HG03354 (cell line): ENCODE results near the gene AGPAT2.
"Not testable (repeated sequence)": the region's sequence is repeated elsewhere in the genome, so short reads cannot be mapped to it uniquely, and the experiment has no call there.

Experiments used
- ATAC-seq: cut with Tn5 transposase; IDR thresholded peaks from one replicate; pipeline ENCODE4 v1.9.1; 2021; ENCODE audit warnings: mild to moderate bottlenecking; ENCODE audit not compliant: unreplicated experiment, poor library complexity, severe bottlenecking

Gene AGPAT2

DNA sequence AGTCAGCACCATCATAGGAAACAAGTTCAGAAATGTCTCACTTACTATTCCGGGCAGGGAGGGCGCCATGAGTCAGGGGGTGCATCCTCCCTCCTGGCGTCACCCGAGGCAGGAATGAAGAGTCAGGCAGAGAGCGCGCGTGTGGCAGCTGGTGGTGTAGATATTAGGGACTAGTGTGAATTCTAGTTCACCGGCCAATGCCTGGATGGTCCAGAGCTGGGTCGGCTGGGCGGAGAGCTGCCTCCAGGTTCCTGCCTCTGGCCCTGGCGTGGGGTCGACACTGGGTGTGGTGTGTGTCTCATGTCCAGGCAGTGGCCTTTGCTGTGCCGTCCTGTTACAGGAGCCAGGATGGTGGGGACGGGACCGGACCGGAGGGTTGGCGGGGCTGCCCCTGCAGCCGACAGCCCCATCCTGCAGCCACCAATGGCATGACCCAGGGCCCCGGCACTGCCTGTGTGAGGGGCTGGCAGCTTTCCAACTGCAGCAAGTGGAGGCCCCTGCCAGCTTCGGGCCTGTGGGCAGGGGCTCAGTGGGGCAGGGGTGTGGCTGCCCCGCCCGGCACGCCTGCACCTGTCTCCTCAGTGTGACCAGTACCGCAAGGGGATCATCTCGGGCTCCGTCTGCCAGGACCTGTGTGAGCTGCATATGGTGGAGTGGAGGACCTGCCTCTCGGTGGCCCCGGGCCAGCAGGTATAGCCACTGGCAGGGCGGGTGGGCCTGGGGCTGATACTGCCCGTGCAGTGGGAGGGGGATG is 34.3 kb upstream of the AGPAT2 start:
- no peak for ATAC-seq

DNA sequence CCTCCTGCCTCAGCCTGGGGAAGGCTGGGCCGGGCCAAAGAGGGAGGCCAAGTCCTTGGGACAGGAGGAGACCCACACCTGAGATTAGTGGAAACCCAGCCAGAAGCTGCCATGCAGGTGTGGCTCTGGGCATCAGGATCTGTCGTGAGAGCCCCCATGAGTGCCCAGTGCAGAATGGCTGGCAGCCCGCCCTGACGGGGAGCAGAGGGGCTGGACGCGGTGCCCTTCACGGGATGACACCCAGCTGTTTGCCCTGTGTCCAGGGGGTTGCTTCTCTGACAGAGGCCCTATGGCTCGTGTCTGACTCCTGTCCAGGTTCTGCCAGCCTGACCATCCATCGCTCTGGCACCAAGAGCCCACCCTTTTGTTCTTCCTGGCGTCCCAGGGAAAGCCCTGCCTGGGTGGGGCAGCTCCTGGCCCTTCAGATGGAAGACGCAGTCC is 33.7 kb upstream of the AGPAT2 start:
- no peak for ATAC-seq

DNA sequence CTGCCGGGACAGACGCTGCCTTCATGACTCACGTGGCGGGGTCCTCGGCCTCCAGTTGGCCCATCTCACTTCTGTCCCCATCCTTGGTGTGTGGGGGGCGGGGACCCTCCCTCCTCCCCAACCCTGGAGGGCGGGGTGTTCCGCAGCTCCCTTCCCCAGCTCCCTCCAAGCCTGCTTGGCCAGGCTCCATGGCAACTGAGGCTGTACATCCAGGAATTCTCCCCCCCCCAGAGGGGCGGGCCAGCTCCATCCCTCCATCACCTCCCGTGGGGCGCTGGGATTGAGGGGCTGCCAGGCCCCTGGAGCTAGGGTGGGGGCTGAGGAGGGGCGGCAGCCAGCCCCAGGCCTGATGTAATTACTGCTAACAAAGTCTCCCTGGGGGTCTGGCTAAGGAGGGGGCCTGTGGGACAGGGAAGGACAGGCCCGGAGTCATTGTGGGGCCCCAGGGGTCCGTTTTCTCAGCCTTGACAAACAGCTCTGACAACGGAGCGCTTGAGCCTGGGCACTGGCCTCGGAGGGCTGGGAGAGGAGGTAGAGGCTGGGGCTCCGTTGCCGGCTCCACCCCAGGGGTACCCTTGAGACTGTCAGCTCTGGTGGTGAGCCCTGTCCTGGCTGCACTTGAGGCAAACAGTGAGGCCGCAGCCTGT is 33.1 kb upstream of the AGPAT2 start:
- ATAC-seq, result no peak

DNA sequence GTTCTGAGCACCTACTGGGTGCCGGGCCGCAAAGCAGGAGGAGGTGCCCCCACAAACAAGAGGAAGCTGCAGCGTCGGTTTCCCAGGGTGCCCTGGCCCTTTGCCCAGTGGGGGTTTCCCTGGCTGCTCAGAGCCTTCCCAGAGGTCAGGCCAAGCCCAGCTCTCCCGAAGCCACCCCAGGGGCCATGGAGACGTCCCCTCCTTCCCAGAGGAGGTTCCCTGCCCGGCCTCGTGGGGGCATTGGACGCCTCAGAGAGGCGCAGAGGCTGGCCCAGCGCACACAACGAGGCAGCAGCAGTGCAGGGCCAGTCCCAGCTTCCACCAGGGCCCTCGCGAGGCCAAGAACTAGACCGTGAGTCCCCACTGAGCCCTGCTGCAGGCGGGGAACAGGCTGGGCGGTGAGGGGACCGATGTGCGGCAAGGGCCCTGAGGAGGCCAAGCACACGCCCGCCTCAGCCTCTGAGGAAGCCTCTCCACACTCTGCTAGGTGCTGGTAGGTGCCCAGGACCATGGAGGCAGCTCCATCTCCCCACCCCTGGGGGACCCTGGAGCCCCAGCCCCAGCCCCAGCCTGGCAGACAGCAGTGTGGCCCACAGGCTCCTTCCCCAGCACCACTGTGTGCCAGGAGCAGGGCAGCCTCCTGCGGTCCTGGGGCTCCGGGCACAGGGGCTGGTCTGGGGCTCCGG is 32.1 kb upstream of the AGPAT2 start:
- ATAC-seq, result no peak

DNA sequence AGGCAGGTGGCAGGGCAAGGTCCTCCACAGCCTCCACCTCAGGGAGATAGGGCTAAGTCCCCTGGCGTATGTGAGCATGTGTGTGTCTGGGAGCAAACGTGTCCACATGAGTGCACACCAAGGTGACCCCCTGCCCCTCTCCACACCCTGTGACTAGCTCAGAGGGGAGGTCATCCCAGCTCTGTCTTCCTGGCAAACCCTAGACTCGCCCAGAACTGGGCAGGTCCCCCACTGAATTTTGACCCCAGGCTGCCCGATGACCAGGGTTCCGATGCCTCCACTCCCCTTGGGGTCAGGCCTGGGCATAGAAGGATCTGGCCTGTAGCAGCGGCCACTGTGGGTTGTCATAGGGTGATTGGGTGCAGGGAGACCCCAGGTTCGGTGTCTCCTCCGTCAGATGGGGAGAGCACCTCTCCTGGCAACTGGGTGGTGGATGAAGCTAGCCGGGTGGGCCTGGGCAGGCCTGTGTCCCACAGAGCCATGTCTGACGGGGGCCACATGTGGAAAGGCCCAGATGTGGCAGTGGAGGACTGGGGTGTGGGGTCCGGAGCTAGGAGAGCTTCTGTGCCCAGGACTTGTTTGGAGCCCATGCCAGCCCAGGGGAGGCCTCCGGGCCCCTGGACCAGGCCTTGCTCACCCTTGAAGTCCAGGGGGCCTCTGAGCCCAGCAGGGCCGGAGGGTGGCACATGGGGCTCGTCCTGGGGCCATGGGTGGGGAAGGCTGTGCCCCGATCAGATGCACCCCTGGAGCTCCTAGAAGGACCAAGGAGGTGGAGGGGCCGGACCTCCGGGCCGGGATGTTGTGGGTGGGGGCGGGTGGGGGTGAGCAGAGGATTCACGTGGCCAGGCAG is 31.3 kb upstream of the AGPAT2 start:
- no peak for ATAC-seq

DNA sequence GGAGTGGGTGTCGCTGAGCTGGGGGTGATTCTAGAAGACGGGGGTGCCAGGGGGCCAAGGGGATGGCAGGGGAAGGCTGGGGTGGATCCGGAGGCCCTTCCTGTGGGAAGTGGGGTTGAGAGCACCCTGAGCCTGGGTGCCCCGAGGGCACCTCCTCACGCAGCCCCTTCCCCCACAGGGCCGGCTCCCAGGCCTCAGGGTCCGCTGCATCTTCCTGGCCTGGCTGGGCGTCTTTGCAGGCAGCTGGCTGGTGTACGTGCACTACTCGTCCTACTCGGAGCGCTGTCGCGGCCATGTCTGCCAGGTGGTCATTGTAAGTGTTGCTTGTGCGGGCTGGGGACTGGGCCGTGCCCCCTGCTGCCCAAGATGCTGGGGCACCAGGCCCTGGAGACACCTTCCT is 30.1 kb upstream of the AGPAT2 start:
- ATAC-seq, result no peak

DNA sequence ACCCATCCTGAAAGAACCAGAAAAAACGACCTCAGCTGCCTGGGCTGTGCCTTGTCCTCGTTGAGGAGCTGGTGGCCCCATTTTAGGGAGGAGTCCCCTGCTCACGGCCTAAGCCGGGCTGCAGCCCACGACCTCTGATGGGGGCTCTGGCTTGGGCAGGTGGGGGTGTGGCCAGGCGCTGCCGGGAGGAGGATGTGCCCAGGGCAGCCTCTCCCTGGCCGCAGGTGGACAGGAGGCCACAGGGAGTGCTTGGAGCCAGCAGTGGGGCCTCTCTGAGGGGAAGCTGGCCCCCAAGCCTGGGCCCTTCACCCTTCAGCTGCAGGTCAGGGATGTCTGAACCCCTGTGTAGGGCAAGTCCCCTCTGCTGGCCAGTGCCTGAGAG is 27.6 kb upstream of the AGPAT2 start:
- ATAC-seq, result no peak

DNA sequence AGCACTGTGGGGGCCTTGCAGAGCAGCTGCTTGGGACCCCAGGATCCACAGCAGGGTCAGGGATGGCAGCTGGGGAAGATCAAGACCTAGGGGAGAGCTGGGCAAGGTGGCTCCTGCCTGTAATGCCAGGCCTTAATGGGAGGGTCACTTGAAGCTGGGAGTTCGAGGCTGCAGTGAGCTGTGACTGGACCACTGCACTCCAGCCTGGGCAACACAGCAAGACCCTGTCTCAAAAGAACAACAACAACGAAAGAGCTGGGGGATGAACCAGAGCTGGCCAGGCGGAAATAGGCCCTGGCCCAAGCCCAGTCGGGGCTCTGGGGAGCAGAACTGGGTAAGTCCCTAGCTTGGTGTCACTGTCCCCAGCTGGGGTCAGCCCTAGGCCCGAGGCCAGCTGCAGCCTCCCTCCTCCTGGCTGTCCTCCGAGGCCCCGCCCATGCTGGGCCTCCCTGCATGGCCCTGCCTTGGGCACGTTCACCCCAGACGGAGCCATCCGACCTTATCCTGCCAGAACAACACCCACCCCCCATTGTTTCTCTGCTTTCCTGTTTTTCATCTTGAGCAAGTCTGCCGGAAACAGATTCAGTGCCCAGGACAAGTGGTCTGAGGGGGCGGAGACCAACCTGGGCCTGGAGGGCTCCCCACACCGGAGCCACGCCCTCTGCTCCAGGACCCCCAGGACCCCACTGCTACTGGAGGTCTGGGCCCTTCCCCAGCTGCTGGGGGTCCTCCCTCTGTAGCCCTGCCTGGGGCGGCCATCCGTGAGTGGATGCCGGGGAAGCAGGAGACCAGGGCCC is 27.0 kb upstream of the AGPAT2 start:
- no peak for ATAC-seq

DNA sequence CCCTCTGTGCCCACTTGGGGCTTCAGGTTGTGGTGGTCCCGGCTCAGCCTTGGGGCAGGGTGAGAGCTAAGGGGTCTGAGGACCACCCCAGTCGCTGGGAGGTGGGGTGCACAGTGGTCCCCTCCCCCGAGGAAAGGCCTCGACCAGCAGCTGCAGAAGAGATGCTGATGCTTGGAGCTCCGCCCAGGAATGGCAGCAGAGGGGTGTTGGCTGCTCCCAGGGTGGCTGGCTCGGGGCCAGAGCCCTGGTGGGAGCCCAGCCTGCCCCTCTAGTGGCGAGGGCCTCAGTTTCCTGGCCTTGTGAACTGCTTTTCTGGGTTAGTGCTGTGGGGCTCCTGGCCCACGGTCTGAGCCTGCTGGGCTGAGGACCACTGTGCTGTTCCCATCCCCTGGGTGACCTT is 26.3 kb upstream of the AGPAT2 start:
- ATAC-seq, result no peak

DNA sequence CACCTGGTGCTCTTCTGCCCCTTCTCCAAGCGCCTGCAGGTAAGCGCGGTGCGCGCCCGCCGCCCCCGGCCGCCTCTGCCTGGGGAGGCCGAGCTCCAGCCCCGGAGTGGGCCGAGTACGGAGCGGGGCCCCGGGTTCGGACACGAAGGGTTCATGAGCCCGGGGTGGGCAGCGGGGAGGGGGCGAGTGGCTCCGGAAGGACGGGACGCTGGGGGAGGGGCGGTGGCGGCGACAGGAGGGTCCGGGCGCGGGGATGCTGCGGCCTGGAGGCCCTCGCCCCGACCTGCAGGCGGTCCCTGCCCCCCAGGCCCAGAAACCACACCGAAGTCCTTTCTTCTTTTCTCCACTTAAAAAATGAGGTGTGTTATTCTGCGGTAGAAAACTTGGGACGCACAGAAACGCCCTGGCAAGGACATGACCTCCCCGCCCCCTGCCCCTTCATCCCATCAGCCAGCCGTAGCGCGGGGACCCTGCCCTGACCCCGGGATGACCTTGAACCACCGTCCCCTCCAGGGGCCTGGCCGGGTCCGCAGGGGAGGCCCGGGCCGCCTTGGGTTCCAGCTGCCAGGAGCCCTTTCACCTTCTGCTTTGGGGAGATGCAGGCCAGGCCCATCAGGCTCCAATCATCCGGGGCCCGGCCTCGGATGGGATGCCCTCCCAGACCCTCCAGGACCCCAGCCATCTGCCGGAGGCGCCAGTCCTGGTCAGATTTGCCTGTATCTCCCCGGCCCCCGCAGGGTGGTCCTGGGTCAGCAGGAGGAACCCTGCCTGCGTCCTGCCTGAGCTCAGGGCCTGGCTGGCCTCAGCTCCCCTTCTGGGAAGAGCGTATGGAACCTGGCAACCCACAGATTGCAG is 25.7 kb upstream of the AGPAT2 start:
- no peak for ATAC-seq

DNA sequence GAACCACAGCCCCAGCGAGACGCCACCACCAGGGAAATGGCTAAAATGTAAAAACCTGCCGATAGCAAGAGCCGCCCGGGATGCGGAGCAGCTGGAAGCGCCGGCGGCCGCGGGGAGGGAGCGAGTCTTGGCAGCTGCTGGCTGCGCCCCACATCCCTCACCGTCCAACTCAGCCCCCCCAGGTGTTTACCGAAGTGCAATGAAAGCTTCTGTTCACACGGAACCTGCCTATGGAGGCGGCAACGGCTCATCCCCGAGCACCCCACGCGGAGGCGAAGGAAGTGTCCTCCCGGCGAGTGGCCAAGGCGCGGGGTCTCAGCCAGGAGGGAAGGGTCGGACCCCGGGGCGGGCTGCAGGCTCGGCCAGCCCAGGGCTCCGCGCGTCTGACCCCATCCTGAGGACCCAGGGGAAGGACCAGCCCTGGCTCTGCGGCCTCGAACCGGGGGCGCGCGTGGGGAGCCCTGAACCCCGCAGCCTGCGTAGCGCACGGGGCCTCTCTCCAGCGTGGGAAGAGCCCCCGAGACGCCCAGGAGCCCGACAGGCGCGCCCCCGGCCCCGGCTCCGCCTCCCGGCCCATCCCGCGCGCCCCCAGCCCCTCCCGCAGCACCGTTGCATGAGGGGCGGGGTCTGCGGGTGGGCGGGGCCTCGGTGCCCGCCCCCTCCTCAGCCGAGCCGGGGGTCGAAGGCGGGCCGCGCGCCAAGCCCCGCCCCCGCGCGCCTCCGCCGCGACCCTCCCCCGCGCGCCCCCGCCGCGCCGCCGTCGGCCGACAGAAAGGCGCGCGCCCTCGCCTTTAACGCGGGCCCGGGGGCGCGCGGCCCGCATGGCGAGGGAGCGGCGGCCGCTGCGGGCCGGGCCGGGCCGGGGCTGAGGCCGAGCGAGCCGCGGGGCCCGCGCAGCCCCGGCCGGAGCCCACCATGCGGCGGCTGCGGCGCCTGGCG is 24.8 kb upstream of the AGPAT2 start, which contains the start of gene DIPK1B:
Gene DIPK1B (plus strand): TSS at position 822 of the 939 bp plus-strand sequence. CDS start 94 bp downstream, at position 916.
- ATAC-seq, result no peak

DNA sequence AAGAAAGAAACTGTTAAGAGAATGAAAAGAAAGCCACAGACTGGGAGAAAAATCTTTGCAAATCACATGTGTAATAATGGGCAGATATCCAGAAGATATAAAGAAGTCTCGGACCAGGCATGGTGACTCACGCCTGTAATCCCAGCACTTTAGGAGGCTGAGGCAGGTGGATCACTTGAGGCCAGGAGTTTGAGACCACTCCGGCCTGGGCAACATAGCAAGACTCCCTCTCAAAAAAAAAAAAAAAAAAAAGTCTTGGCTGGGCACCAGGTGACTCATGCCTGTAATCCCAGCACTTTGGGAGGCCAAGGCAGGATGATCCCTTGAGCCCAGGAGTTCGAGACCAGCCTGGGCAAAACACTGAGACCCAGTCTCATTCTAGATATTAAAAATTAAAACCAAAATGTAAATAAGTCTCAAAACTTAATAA is 24.0 kb upstream of the AGPAT2 start:
- ATAC-seq, result not testable (repeated sequence)

DNA sequence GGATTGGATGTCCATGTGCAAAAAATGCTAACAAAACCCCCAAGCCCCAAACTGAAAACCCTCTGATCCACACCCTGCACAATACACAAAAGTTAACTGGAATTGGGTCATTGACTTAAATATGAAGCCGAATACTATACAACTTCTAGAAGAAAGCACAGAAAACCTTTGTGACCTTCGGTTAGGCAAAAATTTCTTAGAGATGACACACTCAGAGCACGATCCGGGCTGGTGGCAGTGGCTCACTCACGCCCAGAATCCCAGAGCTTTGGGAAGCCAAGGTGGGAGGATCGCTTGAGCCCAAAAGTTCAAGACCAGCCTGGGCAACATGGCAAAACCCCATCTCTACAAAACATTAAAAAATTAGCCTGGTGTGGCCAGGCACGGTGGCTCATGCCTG is 23.3 kb upstream of the AGPAT2 start:
- ATAC-seq, result no peak

DNA sequence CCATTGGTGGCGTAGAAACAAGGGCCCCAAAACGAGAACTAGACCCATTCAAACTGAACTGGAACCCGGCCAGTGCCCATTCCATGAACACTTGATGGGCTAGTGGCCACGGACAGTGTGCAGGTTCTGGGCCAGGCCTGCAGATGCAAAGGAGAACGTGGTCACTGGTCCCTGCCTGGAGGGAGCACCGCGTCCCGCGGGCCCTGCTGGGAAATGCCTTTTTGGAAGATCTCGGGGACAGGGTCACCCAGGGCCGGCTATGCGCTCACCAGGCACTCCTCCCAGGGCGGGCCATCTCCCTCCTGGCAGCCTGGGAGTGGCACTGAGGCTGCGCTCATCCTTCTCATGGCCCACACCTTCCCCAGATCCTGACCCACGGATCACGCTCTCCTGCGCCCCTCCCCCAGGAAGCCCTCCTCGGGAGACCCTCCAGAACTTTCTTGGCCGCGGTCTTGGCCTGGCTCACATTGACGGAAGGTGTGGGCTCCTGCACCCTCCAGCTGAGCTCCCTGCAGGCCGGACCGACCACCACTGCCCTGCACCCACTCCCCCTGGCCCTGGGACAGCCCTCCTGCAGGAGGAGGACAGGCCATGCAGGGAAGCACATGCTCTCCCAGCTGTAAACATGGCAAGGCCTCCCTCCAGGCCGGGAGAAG is 22.3 kb upstream of the AGPAT2 start:
- no peak for ATAC-seq

DNA sequence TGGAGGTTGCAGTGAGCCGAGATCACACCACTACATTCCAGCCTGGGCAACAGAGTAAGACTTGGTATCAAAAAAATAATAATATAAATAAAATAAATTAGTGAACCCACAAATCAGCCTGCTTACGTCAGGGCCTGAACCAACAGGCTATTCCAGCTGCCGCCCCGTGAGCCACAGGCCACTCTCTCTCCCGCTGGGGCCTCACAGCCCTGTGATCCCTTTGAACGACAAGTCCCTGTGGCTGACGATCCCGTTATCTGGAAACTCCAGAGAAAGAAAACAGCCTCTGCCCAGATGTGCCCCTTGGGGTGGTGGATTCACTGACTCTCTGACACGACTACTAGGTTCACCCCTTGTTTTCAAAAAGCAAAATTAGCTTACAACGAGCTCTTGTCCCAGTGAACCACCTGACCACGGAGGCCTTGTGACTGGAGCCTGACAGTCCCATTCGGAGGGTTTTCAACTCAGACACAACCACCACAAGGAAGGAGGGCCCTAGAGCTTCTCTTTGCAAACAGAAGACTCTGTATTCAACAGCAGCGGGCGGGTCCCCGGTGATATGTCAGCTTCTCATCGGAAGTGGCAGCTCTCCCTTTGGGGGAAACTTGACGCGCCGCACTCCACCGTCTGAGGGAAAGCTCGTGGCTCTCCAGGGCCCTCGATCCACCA is 20.7 kb upstream of the AGPAT2 start:
- ATAC-seq, result no peak

DNA sequence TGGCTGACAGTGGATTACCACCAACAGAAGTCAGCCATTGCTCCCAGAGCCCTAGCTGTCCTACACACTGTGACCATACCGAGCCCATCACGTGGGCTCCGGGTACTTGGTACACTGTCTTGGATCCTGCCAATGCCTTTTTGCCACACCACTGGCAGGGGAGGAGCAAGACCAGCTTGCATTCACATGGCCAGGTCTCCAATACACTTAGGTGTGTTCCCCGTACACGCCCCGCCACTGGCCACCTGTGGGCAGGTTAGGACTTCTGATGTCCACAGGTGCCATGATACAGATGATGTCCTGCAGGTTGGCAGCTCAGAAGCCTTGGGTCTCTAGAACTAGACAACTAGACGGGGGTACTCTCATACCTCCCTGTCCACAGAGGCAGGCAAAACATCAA is 19.8 kb upstream of the AGPAT2 start:
- no peak for ATAC-seq
